ENCODE results near the gene BLMH.

BLMH gene

DNA sequence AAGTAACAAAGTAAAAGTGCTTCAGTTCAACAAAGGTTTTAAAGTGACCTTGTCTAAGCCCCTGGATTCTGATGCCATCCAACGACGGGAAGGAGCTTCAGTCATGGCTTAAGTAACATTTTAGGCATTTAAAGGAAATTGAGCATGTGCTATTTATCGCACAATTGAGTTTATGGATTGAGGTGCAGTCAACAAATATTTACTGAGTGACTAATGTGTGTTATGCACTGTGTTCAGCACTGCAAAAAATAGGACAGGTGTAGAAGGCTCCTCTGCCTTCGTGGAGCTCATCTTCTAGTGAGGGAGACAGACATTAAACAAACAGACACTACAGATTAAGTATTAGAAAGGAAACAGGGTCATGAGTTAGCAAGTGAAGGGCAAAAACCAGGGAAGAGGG is 29.6 kb upstream of the BLMH start:
- TF ChIP-seq, protein P1, sequence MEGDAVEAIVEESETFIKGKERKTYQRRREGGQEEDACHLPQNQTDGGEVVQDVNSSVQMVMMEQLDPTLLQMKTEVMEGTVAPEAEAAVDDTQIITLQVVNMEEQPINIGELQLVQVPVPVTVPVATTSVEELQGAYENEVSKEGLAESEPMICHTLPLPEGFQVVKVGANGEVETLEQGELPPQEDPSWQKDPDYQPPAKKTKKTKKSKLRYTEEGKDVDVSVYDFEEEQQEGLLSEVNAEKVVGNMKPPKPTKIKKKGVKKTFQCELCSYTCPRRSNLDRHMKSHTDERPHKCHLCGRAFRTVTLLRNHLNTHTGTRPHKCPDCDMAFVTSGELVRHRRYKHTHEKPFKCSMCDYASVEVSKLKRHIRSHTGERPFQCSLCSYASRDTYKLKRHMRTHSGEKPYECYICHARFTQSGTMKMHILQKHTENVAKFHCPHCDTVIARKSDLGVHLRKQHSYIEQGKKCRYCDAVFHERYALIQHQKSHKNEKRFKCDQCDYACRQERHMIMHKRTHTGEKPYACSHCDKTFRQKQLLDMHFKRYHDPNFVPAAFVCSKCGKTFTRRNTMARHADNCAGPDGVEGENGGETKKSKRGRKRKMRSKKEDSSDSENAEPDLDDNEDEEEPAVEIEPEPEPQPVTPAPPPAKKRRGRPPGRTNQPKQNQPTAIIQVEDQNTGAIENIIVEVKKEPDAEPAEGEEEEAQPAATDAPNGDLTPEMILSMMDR (IDR thresholded peaks at IDR 0.05; ENCODE audit: low read depth, low read length), result no peak
- no peak overlapping the region for H3K4me3 ChIP-seq (replicated peaks in 1 of 2; ENCODE audit: low read depth in 2 of 2, low read length in 2 of 2)
- no peak for DNase-seq (ENCODE audit: low read depth in 2 of 2)

DNA sequence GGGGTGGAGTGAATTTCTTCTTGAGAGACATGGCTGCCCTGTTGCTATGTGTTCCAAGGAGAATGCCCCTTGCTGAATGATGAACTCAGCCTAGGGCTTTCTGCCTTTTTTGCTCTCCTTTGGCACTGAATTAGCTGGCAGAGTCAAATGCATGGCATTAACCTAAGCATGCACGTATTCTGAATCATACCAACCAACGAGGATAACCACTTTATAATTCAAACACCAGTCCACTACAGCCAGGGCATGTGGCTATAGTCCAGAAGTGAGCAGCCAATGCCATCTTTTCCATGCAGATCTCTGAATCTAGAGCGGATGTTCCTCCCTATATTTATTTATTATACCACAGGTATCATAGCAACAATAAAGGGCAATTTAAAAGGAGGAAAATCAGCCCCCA is 26.4 kb upstream of the BLMH start:
- no peak overlapping the region for H3K4me3 ChIP-seq (replicated peaks in 1 of 2; ENCODE audit: low read depth in 2 of 2, low read length in 2 of 2)
- no peak for DNase-seq (ENCODE audit: low read depth in 2 of 2)

DNA sequence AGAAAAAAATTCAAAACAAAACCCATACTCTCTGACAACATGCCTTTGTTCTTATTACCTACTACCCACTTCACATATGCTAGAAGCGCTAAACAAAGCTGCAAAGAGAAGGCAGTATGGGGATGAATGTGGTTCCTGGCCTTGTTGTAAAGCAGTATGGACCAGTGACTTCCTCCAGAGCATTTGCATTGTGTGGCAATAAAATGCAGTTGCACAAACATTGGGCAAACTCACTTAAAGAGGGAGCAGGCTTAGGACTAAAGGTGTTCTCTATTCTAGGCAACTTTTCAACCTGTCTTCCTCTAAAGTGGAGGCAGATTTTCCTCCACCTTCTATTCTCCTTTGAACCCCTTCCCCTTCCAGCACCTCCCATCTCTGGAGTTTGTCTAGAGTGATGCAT is 25.0 kb upstream of the BLMH start:
- H3K4me3 ChIP-seq (replicated peaks in 1 of 2; ENCODE audit: low read depth in 2 of 2, low read length in 2 of 2), result no peak overlapping the region
- TF ChIP-seq, protein P1 (IDR thresholded peaks at IDR 0.05; ENCODE audit: low read depth, low read length), result no peak
- DNase-seq (ENCODE audit: low read depth in 2 of 2), result no peak

More for the DNA sequence above, 26.4 kb upstream of the BLMH start:
- TF ChIP-seq, protein P1 (IDR thresholded peaks at IDR 0.05; ENCODE audit: low read depth, low read length), result no peak

DNA sequence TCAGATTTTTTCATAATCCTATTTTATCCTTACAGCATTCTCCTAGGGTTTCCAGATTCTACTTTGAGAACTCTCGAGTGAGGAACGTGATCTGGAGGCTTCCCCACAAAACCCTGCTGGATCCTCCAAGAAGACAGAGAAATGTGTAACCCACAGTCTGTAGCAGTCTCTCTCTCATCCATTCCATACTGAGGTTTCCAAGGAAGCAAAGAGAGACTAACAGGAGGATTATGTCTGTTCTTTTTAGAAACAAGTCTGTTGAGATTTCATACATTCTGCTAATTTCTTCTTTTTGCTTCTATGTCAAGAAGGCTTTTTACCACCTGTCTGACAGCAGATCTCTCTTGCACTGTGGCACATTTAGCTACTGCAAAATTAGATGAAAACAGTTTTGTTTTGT is 23.4 kb upstream of the BLMH start:
- no peak for DNase-seq (ENCODE audit: low read depth in 2 of 2)
- no peak overlapping the region for H3K4me3 ChIP-seq (replicated peaks in 1 of 2; ENCODE audit: low read depth in 2 of 2, low read length in 2 of 2)
- TF ChIP-seq, protein P1 (IDR thresholded peaks at IDR 0.05; ENCODE audit: low read depth, low read length), result no peak

DNA sequence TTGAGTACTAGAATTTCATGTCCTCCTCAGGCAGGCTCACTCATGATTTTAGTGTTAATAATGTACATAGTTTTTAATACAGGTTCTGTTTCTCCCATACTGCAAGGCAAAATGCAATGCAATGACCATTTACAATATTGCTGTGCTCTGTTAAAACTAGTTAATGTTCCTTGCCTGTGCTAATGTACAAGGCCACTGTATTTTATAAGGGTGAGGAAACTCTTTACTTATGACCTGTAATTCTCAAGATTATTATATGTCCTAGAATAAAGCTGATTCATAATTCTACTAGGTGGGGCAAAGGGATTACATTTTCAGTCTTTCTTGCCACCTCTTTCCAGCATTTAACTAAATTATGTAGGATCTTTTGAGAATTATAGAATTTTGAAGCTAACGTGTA is 22.7 kb upstream of the BLMH start:
- H3K4me3 ChIP-seq (replicated peaks in 1 of 2; ENCODE audit: low read depth in 2 of 2, low read length in 2 of 2), result no peak overlapping the region
- DNase-seq (ENCODE audit: low read depth in 2 of 2), result no peak
- TF ChIP-seq, protein P1 (IDR thresholded peaks at IDR 0.05; ENCODE audit: low read depth, low read length), result no peak

DNA sequence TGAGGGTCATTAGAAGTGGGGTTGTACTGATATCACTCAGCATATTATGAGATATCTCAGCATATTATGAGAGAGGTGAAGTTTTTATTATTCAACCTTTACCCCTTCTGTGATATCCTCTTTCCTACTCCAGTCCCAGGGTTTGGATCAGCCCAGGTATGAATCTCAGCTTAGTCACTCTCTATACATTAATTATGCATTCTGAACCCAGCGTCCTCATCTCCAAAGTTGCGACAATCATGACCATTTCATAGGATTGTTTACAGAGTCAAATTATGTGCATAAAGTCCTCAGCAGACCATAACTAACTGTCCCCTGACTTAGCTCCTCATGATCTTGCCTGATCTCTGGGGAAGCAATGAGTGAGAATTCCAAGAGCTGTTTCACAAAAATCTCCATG is 20.5 kb upstream of the BLMH start:
- no peak overlapping the region for H3K4me3 ChIP-seq (replicated peaks in 1 of 2; ENCODE audit: low read depth in 2 of 2, low read length in 2 of 2)
- DNase-seq (ENCODE audit: low read depth in 2 of 2), result no peak
- TF ChIP-seq, protein P1 (IDR thresholded peaks at IDR 0.05; ENCODE audit: low read depth, low read length), result no peak

DNA sequence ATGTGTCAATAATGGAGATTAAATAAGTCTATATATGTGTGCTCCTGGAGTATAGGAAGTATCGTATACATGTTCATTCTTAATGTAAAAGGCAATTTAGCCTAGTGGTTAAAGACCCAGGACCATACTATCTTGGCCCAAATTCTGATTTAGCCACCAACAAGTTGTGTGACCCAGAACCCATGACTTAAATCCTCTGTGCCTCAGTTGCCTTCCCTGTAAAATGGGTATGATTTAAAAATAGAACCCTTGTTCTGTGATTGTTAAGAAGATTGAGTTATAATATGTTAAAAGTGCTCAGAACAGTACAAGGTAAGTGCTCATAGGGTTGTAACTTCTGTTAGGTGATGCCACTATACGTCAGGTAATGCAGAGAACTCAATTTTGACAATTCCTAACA is 18.8 kb upstream of the BLMH start:
- no peak overlapping the region for H3K4me3 ChIP-seq (replicated peaks in 1 of 2; ENCODE audit: low read depth in 2 of 2, low read length in 2 of 2)
- DNase-seq (ENCODE audit: low read depth in 2 of 2), result no peak
- TF ChIP-seq, protein P1 (IDR thresholded peaks at IDR 0.05; ENCODE audit: low read depth, low read length), result no peak

Measured in cardiac fibroblast (primary cell).